HG02973 (cell line): ENCODE data around the gene FNDC3A.

ENCODE experiments used
- ATAC-seq: cut with Tn5 transposase; IDR thresholded peaks from one replicate; pipeline ENCODE4 v1.9.1; 2021; ENCODE audit warnings: moderate library complexity; ENCODE audit not compliant: unreplicated experiment

The FNDC3A gene

GRCh38 chr13:49247643-49248621 lies 272.2 kb downstream of the FNDC3A start, which contains the start of gene CDADC1:
CDADC1 (plus strand) TSS chr13:49247925; CDS start chr13:49248038, 113 bp downstream.
- peak; percentile 94 for ATAC-seq

GRCh38 chr13:49248622-49249002 lies 272.9 kb downstream of the FNDC3A start:
- ATAC-seq = peak; percentile 13

DNA sequence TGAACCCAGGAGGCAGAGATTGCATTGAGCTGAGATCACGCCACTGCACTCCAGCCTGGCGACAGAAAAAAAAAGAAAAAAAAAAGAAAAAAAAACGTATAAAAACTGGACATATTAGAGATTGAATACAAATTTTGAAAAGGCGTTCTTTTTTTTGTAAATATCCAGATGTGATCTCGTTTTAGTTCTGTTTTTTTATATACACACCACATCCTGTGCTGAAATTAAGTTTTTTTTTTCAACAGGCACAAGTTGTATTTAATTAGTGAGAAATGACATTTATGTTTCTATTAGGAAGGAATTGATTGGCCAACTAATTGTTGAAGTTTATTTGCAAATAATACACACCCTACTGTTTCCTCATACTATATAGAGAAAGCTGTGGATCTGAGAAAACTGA lies 275.6 kb downstream of the FNDC3A start:
- no peak for ATAC-seq

GRCh38 chr13:49253310-49253709 lies 277.6 kb downstream of the FNDC3A start:
- no peak for ATAC-seq

DNA sequence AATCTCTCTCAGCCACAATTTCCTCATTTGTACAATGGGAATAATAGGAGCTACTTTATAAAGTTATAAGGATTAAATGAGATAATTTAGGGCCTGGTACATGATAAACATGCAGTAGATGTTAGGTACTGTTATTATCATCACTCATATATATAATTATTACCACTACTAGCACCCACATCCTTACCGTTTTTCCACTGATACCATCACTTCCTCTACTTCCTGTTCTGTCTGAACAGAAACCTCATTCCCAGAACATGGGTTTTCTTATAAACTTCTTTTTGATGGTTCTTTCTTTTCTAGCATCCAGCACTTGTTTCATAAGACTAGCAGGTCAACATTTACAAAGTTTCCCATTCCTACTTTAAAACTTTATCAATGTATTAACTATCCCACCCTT lies 278.3 kb downstream of the FNDC3A start:
- ATAC-seq = no peak

- ATAC-seq = no peak
Observed at GRCh38 chr13:49256841-49257240, 281.1 kb downstream of the FNDC3A start.

GRCh38 chr13:49258089-49258796 lies 282.5 kb downstream of the FNDC3A start:
- ATAC-seq = no peak
